GM19238 (cell line): ENCODE data around the gene DYNC2LI1.

ENCODE experiments used
- DNase-seq: peaks from one replicate; pipeline ENCODE4 v3.0.0; 2011; ENCODE audit warnings: low spot score; ENCODE audit not compliant: insufficient read length

The DYNC2LI1 gene

GRCh38 chr2:43762286-43762685 lies 11.6 kb upstream of the DYNC2LI1 start:
- no peak for DNase-seq

- no peak for DNase-seq
Measured at GRCh38 chr2:43763091-43763490, 10.7 kb upstream of the DYNC2LI1 start.

- no peak for DNase-seq
Measured at GRCh38 chr2:43764086-43764705, 9.6 kb upstream of the DYNC2LI1 start.

GRCh38 chr2:43766006-43766405 lies 7.8 kb upstream of the DYNC2LI1 start:
- no peak for DNase-seq

- no peak for DNase-seq
Measured at GRCh38 chr2:43774617-43775016, 778 bp downstream of the DYNC2LI1 start.

- no peak for DNase-seq
Measured at GRCh38 chr2:43776324-43776723, 2.5 kb downstream of the DYNC2LI1 start.

GRCh38 chr2:43777306-43777926 lies 3.6 kb downstream of the DYNC2LI1 start:
- DNase-seq, result no peak

GRCh38 chr2:43778233-43778632 lies 4.4 kb downstream of the DYNC2LI1 start:
- DNase-seq, result no peak

- DNase-seq, result no peak
Measured at GRCh38 chr2:43787895-43788294, 14.1 kb downstream of the DYNC2LI1 start.

GRCh38 chr2:43788646-43789045 lies 14.8 kb downstream of the DYNC2LI1 start:
- DNase-seq, result no peak

- no peak for DNase-seq
Measured at GRCh38 chr2:43790147-43790546, 16.3 kb downstream of the DYNC2LI1 start.

GRCh38 chr2:43791035-43791765 lies 17.4 kb downstream of the DYNC2LI1 start:
- DNase-seq, result no peak

- DNase-seq, result no peak
Measured at GRCh38 chr2:43792653-43793052, 18.8 kb downstream of the DYNC2LI1 start.

GRCh38 chr2:43794956-43795355 lies 21.1 kb downstream of the DYNC2LI1 start:
- no peak for DNase-seq

GRCh38 chr2:43796206-43796605 lies 22.4 kb downstream of the DYNC2LI1 start:
- DNase-seq, result no peak

GRCh38 chr2:43798300-43798699 lies 24.5 kb downstream of the DYNC2LI1 start:
- no peak for DNase-seq

GRCh38 chr2:43800894-43801293 lies 27.1 kb downstream of the DYNC2LI1 start:
- no peak for DNase-seq

GRCh38 chr2:43802135-43802534 lies 28.3 kb downstream of the DYNC2LI1 start:
- no peak for DNase-seq

GRCh38 chr2:43803113-43803512 lies 29.3 kb downstream of the DYNC2LI1 start:
- DNase-seq, result no peak

- no peak for DNase-seq
Measured at GRCh38 chr2:43806719-43807031, 32.8 kb downstream of the DYNC2LI1 start.

GRCh38 chr2:43810452-43810851 lies 36.6 kb downstream of the DYNC2LI1 start:
- no peak for DNase-seq

GRCh38 chr2:43810888-43811287 lies 37.0 kb downstream of the DYNC2LI1 start:
- DNase-seq, result no peak

GRCh38 chr2:43812006-43812405 lies 38.2 kb downstream of the DYNC2LI1 start:
- no peak for DNase-seq
